ENCODE measurements around the gene P2RX7. TPM values are rescaled to one million over a fixed set of nuclear protein-coding genes. Genes with fewer than 3 reads are reported as not detected.

Gene P2RX7
- total and polyA plus RNA-seq, 2 donors (not counting 1 experiment from before 2014, with no cell fraction given), result 1.9 to 17.2 TPM

DNA sequence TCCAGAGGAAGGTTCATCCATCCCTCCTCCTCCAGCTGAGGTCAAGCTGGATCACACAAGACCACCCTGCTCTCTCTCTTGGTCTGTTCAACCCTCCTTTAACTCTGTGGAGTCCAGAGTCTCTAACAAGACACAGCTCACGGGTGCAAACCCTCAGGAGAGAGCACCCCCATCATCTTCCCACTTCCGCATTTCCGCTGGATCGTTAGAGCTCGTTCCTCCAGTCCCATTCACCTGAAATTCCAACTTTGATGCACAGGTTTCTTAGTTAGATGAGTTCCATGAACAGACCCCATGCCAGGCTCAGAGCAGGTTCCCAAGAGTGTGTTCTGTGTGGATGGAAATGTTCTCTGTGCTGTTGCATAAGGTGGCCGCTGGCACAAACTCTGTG, 44.5 kb upstream of the P2RX7 start:
- Histone ChIP-seq H3K27me3 (ENCODE audit: control insufficient read depth, insufficient read depth, low read length) (peaks cover 2% of the 10 kb centered on the region), H3K79me2 (ENCODE audit: control insufficient read depth, insufficient read depth, low read length) (no peaks in the 10 kb centered on the region), H3K4me2 (ENCODE audit: extremely low read depth, insufficient read depth, low read length) (no peak overlapping the region)

GRCh38 chr12:121089031-121089812, 43.5 kb upstream of the P2RX7 start:
- Histone ChIP-seq H3K4me1 (ENCODE audit: control insufficient read depth, extremely low read depth, insufficient read depth, low read length) (no peaks in the 10 kb centered on the region), H2AFZ (ENCODE audit: low read length) (no peak overlapping the region), H3K4me3 (replicated peaks in 1 of 4; ENCODE audit: control extremely low read depth in 1 of 4, insufficient read depth in 1 of 4, low read depth in 3 of 4, low read length in 4 of 4) (no peak overlapping the region), H3K9ac (ENCODE audit: insufficient read depth, low read length) (no peak overlapping the region), H3K36me3 (ENCODE audit: control insufficient read depth, insufficient read depth, low read length) (no peaks in the 10 kb centered on the region), H3K27me3 (ENCODE audit: control insufficient read depth, insufficient read depth, low read length) (peaks cover 2% of the 10 kb centered on the region), H3K79me2 (ENCODE audit: control insufficient read depth, insufficient read depth, low read length) (no peaks in the 10 kb centered on the region), H4K20me1 (ENCODE audit: control insufficient read depth, extremely low read depth, insufficient read depth, low read length) (no peaks in the 10 kb centered on the region), H3K4me2 (ENCODE audit: extremely low read depth, insufficient read depth, low read length) (no peak overlapping the region), H3K27ac (ENCODE audit: insufficient read depth, low read length) (no peak overlapping the region), H3K9me3 (ENCODE audit: control insufficient read depth, insufficient read depth, low read depth, low read length) (no peaks in the 10 kb centered on the region)
- DNase-seq (ENCODE audit: low read depth in 2 of 2), result no peak
- TF ChIP-seq EZH2 (IDR thresholded peaks at IDR 0.05; ENCODE audit: low read length, missing control alignments), result no peak
- TF ChIP-seq, protein P1, sequence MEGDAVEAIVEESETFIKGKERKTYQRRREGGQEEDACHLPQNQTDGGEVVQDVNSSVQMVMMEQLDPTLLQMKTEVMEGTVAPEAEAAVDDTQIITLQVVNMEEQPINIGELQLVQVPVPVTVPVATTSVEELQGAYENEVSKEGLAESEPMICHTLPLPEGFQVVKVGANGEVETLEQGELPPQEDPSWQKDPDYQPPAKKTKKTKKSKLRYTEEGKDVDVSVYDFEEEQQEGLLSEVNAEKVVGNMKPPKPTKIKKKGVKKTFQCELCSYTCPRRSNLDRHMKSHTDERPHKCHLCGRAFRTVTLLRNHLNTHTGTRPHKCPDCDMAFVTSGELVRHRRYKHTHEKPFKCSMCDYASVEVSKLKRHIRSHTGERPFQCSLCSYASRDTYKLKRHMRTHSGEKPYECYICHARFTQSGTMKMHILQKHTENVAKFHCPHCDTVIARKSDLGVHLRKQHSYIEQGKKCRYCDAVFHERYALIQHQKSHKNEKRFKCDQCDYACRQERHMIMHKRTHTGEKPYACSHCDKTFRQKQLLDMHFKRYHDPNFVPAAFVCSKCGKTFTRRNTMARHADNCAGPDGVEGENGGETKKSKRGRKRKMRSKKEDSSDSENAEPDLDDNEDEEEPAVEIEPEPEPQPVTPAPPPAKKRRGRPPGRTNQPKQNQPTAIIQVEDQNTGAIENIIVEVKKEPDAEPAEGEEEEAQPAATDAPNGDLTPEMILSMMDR (conservative IDR thresholded peaks at IDR 0.05 in 1 of 2, IDR thresholded peaks at IDR 0.05 in 1 of 2; ENCODE audit: low read depth in 1 of 2, low read length in 2 of 2), result no peak

More for the DNA sequence above, 44.5 kb upstream of the P2RX7 start:
- TF ChIP-seq, protein P1 (conservative IDR thresholded peaks at IDR 0.05 in 1 of 2, IDR thresholded peaks at IDR 0.05 in 1 of 2; ENCODE audit: low read depth in 1 of 2, low read length in 2 of 2), result no peak
- TF ChIP-seq EZH2 (IDR thresholded peaks at IDR 0.05; ENCODE audit: low read length, missing control alignments), result no peak
- no peak for DNase-seq (ENCODE audit: low read depth in 2 of 2)
- no peaks in the 10 kb centered on the region for H3K4me1 ChIP-seq (ENCODE audit: control insufficient read depth, extremely low read depth, insufficient read depth, low read length)
- H3K36me3 ChIP-seq (ENCODE audit: control insufficient read depth, insufficient read depth, low read length), result no peaks in the 10 kb centered on the region
- no peak overlapping the region for H3K9ac ChIP-seq (ENCODE audit: insufficient read depth, low read length)
- H3K9me3 ChIP-seq (ENCODE audit: control insufficient read depth, insufficient read depth, low read depth, low read length), result no peaks in the 10 kb centered on the region
- H3K27ac ChIP-seq (ENCODE audit: insufficient read depth, low read length), result no peak overlapping the region
- no peaks in the 10 kb centered on the region for H4K20me1 ChIP-seq (ENCODE audit: control insufficient read depth, extremely low read depth, insufficient read depth, low read length)
- no peak overlapping the region for H2AFZ ChIP-seq (ENCODE audit: low read length)
- H3K4me3 ChIP-seq (replicated peaks in 1 of 4; ENCODE audit: control extremely low read depth in 1 of 4, insufficient read depth in 1 of 4, low read depth in 3 of 4, low read length in 4 of 4), result no peak overlapping the region

- no peak for DNase-seq (ENCODE audit: low read depth in 2 of 2)
- Histone ChIP-seq H3K4me3 (replicated peaks in 1 of 4; ENCODE audit: control extremely low read depth in 1 of 4, insufficient read depth in 1 of 4, low read depth in 3 of 4, low read length in 4 of 4) (no peak overlapping the region), H3K4me2 (ENCODE audit: extremely low read depth, insufficient read depth, low read length) (no peak overlapping the region), H4K20me1 (ENCODE audit: control insufficient read depth, extremely low read depth, insufficient read depth, low read length) (no peaks in the 10 kb centered on the region), H3K27me3 (ENCODE audit: control insufficient read depth, insufficient read depth, low read length) (peaks cover 2% of the 10 kb centered on the region), H3K4me1 (ENCODE audit: control insufficient read depth, extremely low read depth, insufficient read depth, low read length) (no peaks in the 10 kb centered on the region), H2AFZ (ENCODE audit: low read length) (no peak overlapping the region), H3K27ac (ENCODE audit: insufficient read depth, low read length) (no peak overlapping the region), H3K79me2 (ENCODE audit: control insufficient read depth, insufficient read depth, low read length) (no peaks in the 10 kb centered on the region), H3K9me3 (ENCODE audit: control insufficient read depth, insufficient read depth, low read depth, low read length) (no peaks in the 10 kb centered on the region), H3K9ac (ENCODE audit: insufficient read depth, low read length) (no peak overlapping the region), H3K36me3 (ENCODE audit: control insufficient read depth, insufficient read depth, low read length) (no peaks in the 10 kb centered on the region)
- TF ChIP-seq EZH2 (IDR thresholded peaks at IDR 0.05; ENCODE audit: low read length, missing control alignments), result no peak
- TF ChIP-seq, protein P1 (conservative IDR thresholded peaks at IDR 0.05 in 1 of 2, IDR thresholded peaks at IDR 0.05 in 1 of 2; ENCODE audit: low read depth in 1 of 2, low read length in 2 of 2), result no peak
These were observed 42.8 kb upstream of the P2RX7 start for GRCh38 chr12:121089813-121090430.
